Measurements from ENCODE around the gene ROS1.

DNA sequence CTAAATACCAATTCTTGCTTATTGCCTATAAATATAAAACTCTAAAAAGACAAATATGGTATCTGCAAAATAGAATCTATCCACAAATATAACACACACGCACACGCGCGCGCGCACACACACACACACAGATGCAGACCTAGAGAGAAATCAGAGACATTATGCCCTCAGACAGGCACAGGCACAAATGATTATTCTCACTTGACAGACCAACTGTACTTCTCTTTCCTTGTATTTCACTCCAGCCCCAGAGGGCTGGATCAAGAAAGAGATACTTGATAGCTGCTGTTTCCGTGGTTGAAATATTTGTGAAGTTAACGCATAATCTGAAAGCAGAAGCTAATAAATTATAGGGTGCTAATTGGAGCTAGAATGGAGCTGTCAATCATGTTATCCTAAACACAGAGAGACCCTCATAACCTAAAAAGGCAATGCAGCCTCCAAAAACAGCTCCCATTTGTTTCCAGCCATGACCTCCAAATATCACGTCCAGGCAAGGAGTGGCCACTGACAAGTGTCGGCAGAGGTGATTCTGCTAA, 148.9 kb downstream of the ROS1 start:
- TF ChIP-seq CTCF (conservative IDR thresholded peaks at IDR 0.05 in 1 of 2, IDR thresholded peaks at IDR 0.05 in 1 of 2; ENCODE audit: low read depth in 1 of 2, low read length in 2 of 2) (no peak), EZH2 (IDR thresholded peaks at IDR 0.05; ENCODE audit: low read length, missing control alignments) (no peak)
